HG03159 (cell line): ENCODE measurements around the gene ANKRD40CL.
A peak's percentile ranks its signal among the peaks of the same experiment; 100 is the strongest.

ENCODE experiments used
- ATAC-seq: cut with Tn5 transposase; IDR thresholded peaks from one replicate; pipeline ENCODE4 v1.9.1; 2021; ENCODE audit warnings: mild to moderate bottlenecking, moderate library complexity; ENCODE audit not compliant: unreplicated experiment

Gene ANKRD40CL

DNA sequence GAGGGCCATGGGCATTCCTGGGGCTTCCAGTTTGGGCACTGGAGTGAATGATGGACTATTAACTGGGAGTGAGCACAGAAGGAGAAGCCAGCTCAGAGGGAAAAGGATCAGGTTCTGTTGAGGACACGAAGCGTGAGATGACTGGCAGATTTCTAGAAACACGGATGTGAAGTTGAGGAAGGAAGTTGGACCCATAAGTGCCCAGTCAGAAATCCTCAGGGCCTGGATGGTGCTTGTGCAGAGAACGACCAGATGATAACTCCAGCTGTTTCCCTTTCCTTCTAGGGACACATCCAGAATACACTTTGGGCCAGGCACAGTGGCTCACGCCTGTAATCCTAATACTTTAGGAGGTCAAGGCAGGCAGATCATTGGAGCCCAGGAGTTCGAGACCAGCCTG lies 23.3 kb upstream of the ANKRD40CL start:
- ATAC-seq: no peak

DNA sequence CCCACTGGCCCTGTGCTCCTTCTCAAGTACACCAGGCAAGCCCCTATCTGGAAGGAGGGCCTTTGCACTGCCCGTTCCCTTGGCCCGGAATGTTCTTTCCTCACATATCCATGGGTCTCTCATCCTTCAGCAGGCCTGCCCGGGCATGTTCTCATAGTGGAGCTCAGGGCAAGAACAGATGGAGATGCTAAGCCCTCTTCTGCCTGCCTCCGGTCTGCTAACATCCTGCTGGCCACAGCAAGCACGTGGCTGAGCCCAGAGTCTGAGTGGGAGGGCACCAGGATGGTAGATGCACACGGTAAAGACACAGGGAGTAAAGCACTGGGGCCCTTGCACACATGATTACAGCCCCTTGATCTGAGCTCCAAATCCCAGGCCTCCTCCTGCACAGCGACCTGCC lies 19.8 kb upstream of the ANKRD40CL start:
- no peak for ATAC-seq

DNA sequence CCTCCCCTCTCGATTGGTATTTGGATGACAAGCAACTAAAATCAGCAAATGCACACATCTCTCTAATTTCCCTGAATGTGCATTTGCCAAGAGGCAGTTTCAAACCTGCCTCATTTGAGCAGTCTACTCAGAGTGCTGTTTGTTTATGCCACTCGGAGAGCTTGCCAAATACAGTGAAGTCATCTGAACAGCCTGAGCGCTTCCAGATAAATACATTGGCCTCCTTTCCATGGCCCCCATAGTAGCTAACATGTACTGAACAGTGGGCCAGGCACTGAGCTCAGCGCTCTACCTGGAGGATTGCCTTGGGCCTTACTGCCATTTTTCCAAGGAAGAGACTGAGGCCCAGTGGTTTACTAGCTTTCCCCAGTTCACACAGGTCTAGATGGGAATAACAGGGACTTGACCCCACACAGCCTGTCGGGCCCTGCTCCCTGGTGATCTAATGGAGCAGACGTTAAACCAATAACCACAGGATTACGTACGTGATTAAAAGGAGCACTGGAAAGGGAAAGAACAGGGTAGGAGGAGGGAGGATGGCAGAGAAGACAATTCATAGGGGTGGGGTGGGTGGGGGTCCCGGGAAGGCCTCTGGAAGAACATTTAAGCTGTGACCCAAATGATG lies 18.7 kb upstream of the ANKRD40CL start:
- ATAC-seq: no peak

DNA sequence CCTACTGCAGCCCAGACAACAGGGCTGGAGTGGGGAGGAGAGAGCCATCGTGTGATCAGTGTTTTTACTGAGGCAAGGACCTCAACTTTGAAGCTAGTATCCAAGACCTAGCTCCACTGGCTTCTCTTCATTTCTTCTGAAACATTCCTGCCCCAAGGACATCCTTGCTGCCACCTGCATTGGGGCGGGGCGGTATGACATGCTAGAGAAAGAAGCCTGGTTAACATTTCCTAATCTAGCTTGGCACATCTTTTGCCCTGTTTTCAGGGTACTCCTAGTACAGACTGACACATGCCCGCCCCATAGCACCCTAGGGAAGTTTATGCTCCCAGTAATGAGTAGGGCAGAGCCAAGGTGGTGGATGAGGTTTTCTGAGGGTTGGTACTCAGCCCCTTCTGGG lies 17.8 kb upstream of the ANKRD40CL start:
- ATAC-seq: no peak

DNA sequence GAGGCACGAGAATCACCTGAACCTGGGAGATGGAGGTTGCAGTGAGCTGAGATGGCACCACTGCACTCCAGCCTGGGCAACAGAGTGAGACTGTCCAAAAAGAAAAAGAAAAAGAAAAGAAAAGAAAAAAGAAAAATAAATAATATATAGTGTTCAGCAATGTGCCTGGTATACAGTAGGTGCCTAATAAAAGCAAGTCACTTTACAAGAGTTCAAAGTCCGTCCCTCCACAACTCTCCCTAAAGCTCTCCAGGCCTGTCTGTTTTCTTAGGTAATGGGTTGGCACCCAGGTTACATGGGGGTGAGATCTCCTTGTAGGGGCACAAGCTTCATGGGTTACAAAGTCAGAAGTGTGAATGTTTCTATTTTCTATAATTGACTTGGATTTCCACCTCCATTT lies 16.6 kb upstream of the ANKRD40CL start:
- ATAC-seq: no peak

DNA sequence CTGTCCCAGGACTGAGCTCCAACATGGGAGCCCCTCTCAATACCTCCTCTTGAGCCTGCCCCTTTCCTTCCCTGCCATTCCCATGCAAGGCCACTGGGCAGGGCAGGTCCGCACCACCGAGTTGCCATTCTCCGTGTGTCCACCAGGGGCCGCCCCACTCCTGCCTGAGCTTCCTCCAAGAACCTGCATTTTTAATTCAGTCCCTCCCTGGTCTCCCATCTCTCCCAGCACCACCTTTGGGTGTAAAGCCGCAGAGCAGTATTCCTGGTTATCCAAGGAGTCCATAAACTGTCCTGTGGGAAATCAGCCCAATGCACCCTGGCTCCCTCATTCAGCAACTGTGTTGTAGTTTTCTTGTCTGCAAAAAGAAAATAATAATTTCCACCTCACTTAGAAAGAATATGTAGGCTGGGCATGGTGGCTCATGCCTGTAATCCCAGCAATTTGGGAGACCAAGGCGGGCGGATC lies 15.9 kb upstream of the ANKRD40CL start:
- ATAC-seq: peak; percentile 68

DNA sequence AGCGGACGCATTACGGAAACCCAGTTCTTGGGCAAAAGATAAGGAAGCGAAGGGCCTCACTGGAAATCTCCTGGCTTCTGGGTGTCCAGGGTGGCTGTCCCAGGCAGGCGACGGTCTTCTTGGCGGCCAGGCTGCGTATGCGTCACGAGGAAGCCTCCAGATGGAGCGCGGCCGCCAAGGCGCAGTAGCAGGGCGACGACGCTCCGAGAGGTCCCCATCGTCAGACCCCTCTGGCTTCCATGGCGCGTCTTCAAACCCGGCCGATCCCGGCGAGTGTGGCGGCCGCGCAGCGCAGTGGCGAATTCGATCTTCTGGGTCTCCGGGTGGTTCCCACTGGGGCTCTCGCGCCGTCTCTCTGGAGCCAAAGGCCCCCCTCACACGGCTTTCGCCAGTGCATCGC lies 13.8 kb upstream of the ANKRD40CL start:
- no peak for ATAC-seq

DNA sequence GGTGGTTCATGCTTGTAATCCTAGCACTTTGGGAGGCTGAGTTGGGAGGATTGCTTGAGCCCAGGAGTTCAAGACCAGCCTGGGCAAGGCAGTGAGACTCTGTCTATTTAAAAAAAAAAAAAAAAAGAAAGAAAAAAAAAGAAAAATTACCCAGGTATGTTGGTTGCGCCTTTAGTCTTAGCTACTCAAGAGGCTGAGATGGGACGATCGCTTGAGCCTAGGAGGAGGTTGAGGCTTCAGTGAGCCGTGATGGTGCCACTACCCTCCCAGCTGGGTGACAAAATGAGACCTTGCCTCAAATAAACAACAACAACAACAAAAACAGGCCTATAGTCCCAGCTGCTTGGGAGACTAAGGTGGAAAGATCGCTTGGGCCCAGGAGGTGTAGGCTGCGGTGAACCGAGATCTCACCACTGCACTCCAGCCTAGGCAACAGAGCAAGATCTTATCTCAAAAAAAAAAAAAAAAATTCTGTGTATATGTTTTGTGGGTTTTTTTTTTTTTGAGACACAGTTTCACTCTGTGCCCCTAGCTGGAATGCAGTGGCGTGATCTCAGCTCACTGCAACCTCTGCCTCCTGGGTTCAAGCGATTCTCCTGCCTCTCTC lies 12.5 kb upstream of the ANKRD40CL start:
- ATAC-seq: no peak

DNA sequence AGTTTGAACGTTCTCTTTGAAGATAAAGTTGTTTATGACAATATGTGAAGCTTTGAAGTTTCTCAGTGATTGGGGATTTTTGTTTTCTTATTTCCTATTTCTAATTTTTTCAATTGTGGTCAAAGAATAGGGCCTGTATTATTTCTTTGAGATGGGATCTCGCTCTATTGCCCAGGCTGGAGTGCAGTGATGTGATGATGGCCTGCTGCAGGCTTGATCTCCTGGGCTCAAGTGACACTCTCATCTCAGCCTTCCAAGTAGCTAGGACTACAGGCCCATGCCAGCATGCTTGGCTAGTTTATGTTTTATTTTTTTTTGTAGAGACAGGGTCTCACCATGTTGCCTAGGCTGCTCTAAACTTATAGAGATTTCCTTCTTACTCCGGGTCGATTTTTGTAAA lies 11.7 kb upstream of the ANKRD40CL start:
- ATAC-seq: no peak

DNA sequence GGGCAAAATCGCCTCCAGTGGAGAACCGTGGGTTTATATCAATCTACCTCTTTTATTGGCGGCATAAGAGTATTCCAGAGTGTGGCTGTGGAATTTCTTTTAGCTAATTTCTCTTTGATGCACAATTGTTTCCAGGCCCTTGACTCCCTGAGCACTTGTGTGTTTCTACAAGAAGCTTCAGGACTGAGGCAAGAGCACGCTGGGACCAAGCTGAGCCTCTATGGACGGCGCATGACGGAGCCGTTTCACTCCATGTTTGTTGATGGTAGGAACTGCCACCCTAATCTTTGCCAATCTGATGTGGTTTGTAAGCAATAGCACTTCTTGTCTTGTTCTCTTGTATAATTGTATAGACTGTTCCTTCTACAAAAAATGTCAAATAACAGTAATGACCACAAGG lies 11.2 kb upstream of the ANKRD40CL start:
- ATAC-seq: no peak

DNA sequence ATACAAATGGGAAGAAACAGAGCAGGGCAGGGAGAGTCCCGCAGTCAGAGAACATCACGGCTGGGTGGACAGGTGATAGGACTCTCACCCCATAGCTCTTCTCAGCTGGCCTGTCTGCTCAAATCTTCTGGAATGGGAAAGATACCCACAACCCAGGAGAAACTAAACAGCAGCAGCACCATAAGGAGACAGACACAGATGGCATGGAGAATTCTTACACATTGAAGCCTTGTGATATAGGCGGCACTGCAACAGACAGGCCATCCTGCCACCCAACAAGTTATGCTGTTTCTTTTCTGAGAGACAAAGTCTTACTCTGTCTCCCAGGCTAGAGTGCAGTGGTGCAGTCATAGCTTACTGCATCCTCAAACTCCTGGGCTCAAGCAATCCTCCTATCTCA lies 8.6 kb upstream of the ANKRD40CL start:
- no peak for ATAC-seq

DNA sequence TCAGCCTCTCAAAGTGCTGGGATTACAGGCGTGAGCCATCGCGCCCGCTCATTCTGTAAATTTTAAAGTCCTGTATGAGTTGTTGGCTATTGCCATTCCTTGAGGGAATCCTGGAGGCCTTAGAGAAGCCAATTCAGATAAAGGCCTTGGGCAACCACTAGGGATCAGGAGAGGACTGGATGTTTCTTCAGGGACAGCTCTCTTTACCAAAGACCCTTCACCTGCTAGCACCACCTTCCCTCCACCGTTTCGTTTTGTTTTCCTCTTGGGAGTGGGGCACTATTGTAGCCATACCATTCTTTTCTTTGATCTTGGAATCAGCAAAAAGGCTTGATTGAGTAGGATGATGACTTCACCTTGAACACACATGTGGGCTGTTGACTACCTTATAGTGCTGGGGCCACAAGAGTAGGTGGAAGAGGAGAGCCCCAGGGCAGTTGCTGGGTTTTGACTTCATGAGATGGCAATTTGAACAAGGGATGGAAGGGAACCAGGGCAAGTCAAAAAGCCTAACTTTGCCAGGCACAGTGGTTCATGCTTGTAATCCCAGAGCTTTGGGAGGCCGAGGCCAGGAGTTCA lies 7.0 kb upstream of the ANKRD40CL start:
- ATAC-seq: no peak

DNA sequence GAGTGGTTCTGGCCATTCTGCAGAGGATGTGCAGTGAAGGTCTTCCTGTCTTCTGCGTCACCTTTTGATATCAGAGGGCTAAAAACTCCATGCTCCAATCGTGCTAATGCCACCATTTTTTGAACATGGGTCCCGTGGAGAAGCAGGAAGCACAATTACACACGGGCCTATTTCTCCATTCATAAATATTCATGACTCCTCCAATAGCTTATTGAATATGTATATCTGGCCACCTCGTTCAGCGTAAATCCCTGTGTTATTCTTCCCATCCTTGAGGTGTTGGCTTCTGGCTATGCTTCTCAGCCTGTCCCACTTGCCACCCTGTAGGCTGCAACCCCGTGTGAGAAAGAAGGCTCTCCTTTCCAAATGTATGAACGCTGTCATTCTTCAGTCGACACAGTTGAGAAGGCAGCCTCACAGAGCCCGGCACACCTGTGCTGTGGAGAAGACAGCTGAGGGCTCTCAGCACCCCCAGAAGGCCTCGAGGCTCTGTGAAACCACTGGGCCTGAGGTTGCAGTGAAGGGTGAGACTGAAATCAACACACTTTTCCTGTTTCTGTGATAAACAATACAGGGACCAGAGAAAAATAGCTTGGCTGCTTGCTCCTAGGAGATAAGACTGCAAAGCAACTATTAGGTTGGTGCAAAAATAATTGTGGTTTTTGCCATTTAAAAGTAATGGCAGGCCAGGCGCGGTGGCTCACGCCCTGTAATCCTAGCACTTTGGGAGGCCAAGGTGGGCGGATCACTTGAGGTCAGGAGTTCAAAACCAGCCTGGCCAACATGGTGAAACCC lies 4.9 kb upstream of the ANKRD40CL start:
- peak; percentile 54 for ATAC-seq

DNA sequence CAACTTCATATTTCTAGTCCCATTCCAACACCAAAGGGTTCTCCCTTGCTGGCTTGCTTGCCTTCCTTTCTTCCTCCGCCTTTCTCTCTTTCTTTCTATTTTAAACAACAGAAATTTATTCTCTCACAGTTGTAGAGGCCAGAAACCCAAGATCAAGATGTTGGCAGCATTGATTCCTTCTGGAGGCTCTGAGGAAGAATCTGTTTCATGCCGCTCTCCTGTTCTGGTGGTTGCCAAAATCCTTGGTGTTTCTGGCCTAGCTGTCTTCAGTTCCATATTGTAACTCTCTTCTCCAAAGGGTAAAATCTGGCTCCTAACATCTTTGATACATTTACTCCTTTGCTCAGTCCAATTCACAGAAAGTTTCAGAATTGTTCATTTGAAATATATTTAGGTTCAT lies 3.0 kb upstream of the ANKRD40CL start:
- no peak for ATAC-seq

DNA sequence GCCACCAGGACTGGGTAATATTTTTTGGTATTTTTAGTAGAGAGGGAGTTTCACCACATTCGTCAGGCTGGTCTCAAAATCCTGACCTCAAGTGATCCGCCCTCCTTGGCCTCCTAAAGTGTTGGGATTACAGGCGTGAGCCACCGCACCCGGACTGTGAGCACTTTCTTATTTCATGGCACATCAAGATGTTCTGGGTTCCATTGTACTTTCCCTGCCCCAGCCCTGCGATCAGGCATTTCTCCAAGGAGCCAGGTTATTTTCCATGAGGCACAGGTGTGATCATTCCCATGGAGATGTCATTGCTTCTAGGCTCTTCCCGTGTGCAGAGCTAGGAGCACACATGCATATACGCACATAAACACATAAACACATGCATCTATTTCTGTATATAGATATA lies 2.6 kb upstream of the ANKRD40CL start:
- no peak for ATAC-seq

DNA sequence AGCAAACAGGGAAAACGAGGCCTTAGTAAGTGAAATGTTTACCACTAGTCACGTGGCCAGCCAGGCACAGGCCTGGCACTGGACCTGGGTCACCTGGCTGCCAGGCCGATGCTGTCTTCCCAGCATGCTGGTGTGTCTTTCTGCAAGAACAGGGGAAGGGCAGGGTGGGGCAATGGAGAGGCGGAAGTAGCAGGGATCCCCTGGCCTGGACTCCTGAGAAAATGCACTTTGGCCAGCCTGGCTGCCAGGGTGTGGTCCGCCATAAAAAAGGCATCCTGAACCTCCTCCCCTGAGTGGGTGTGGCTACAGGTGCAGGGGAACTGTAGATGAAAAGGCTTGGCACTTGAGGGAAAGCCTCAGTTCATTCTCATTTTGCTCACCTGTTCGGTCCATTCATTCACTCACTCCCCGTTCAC lies 1.0 kb upstream of the ANKRD40CL start:
- no peak for ATAC-seq

DNA sequence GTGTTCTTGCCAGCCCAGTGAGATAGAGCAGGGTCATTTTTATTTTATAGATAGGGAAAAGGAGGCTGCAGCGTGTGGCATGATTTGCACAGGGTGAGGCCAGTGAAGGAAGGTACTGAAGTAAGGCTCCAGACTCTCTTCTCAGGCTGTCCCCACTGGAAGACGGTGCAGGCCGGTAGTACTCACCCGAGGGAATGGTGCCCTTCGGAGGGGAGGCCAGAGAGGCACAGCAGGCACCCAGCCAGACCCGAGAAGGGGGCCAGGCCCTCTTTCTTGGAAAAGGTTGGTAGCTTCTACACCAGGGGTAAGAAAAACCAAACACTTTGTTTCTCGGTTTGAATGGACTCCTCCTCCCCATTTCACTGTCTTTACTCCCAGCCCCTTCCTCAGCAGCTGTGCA lies 288 bp downstream of the ANKRD40CL start:
- no peak for ATAC-seq

DNA sequence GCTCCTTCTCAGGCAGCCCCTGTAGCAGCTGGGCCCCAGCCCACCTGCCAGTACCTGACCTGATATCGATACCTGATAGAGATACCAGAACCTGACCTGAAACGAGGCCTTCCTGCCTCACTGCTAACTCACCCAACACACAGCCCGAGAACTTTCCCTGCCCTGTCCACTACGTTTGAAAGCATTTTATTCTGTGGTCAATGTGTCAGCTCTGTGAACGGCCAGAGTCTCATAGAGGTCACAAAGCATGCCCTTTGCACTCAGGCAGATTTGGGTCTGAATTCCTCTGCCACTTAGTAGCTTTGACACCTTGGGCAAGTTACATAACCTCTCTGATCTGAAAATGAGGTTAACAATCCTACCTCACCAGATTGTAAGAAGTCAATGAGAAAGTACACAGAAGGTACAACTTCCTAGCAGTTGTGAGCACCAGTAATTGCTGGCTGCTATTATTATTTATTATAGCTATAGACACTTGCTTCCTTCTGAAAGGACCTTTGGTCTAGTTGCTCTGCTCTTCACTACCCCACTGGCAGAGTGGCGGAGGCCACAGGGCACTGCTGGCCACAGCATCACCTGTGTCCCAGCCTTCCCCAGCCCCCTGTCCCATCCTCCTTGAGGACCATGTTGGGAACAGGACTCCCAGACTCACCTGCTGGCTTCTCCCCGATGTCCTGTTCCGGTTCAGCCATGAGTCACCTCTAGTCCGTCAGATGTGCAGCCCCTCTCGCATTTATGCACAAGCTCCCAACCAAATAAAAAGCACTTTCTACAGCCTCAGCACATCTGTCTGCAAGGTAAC lies 895 bp downstream of the ANKRD40CL start:
- ATAC-seq: no peak

DNA sequence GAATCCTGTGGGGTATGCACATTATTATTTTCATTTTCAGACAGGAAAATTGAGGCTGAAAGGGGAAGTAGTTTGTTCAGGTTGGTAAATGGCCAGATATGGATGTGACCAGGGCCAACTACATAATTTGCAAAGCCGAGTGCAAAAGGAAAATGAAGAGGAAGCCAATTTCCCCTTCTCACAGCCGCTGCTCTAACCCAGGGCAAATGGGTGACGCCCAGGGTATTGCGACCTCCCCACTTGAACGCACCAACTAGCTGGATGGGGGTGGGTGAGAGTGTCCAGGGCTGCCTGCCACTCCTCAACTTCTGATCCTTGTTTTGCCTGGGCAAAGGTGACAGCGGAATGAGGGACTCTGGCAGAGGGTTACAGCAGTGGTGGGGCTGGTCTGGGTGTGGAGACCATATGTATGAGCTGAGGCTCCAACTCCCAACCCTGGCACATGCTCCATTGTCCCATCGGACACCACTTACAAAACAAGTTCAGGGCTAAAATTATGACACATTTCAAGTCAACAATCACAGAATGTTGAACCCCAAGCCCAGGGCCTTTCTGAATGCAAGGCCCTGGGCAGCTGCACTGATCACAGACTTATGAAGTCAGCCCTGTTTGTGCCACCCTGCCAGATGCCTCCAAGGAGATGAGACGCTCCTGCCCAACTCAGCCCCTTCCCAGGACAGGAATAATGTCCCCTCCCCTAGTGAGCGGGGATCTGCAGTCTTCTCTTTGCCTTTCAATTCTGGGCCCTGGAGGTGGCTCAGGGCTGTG lies 1.7 kb downstream of the ANKRD40CL start:
- no peak for ATAC-seq

DNA sequence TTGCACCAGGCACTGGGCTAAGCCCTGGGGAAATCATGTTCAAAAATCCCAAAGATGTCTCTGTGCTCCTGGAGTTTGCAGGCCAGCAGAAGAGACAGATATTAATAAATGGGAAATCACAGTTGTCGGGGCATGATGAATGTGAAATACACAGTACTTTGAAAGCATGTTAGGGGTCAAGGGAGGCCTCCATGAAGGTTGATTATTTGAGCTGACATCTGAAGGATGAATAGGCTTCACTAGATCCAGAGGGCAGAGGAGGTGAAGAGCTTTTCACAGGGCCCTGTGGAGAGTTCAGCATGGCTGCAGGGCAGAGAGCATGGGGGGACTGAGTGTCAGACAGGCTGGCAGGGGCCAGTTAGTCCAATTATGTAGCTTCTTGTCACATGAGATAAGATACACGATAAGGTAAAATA lies 2.6 kb downstream of the ANKRD40CL start:
- ATAC-seq: no peak
